Ovary (tissue), 9 donors: ENCODE results near the gene ASH1L. TPM values are rescaled to one million over a fixed set of nuclear protein-coding genes. Genes with fewer than 3 reads are reported as not detected.

Source experiments
- DNase-seq, 5 donors: peaks; one replicate each; pipeline ENCODE4 v3.0.0-alpha.2; 2019 to 2020
- H3K27ac ChIP-seq, 2 donors: fragments of 200-600 bp; one replicate each; pipeline versions ENCODE4 v1.5.1 to v1.8.0; 2019 to 2022
- H3K27me3 ChIP-seq: fragments of 200-600 bp; one replicate; pipeline ENCODE4 v1.8.0; 2022
- H3K36me3 ChIP-seq: fragments of 200-600 bp; sonication (generic); one replicate; pipeline ENCODE4 v1.5.1; 2019
- H3K4me1 ChIP-seq: one replicate; pipeline ENCODE4 v1.8.1; 2013; ENCODE audit warnings: mild to moderate bottlenecking, moderate library complexity; ENCODE audit not compliant: insufficient read depth
- H3K4me3 ChIP-seq: fragments of 200-600 bp; sonication (generic); one replicate; pipeline ENCODE4 v1.5.1; 2017
- H3K9me3 ChIP-seq, 2 donors: fragments of 200-600 bp in 1 of 2; sonication (generic) in 1 of 2; one replicate each; pipeline versions ENCODE4 v1.5.1 to v1.8.1; 2013 to 2019; ENCODE audit warnings: mild to moderate bottlenecking in 1 of 2, moderate library complexity in 1 of 2
- CTCF ChIP-seq, 3 donors: fragments of 450-650 bp in 2 of 3; fragments of 200-600 bp in 1 of 3; IDR thresholded peaks; one replicate each; pipeline versions ENCODE4 v1.5.1 to v1.8.0; 2016 to 2022; ENCODE audit warnings: antibody characterized with exemption in 3 of 3, mild to moderate bottlenecking in 1 of 3
- EP300 ChIP-seq: sonication (generic); formaldehyde crosslinking; IDR thresholded peaks from one replicate; pipeline ENCODE4 v1.6.1; 2017; ENCODE audit warnings: antibody characterized with exemption
- POLR2A ChIP-seq: fragments of 450-650 bp; IDR thresholded peaks from one replicate; pipeline ENCODE4 v1.6.1; 2017; ENCODE audit warnings: antibody characterized with exemption, mild to moderate bottlenecking, moderate library complexity
- whole genome bisulfite sequencing, 3 donors: extraction: QIAGEN DNeasy Blood & Tissue Kit in 1 of 3; methylation state at CpG; one replicate each; pipeline versions ENCODE4 v1.1.5 to v1.1.7; 2013 to 2017; 5-methylcytosine and 5-hydroxymethylcytosine counted together
- intact Hi-C, 4 donors: fragments of 100-400 bp; cut with DNase I; formaldehyde crosslinking; loops; one replicate each; pipeline versions ENCODE4 v1.11.0 to v1.15.1; 2022 to 2023
- polyA plus RNA-seq, 2 donors: library from polyadenylated mRNA; stranded (reverse); fragments of 200-250 nt in 1 of 2; fragments of 350-450 nt in 1 of 2; fragmentation: Illumina TruSeq in 1 of 2; extraction: RNeasy Lipid Tissue Mini Kit (QIAGEN cat#74804) in 1 of 2; gene quantifications; one replicate each; pipeline ENCODE4 v1.2.3, GENCODE V29; 2013 to 2014
- total RNA-seq, 7 donors: library from RNA; depleted of rRNA in 2 of 7; stranded (reverse); fragments of >200 nt in 2 of 7; fragmentation: NEBNext Ultra II Directional in 3 of 7; extraction: Animal tissue kit (Norgen Biotek cat#: 25700) in 3 of 7; gene quantifications; one replicate each; pipeline versions ENCODE4 v1.1.0 to v1.2.4, GENCODE V29; 2016 to 2023
- donor health status: DM: no; HTN: no; CAD: no; lungs with moderate emphysema.
- donor health status: DM: no; HTN: no; CAD: no.
- donor health status: Bipolar disorder and iron deficiency.
- donor health status: DM: yes; HTN: yes; CAD: no.
- donor health status: DM: no; HTN: no; CAD: no.
- donor health status: DM: yes; HTN: yes; CAD: no.

ASH1L gene
- total and polyA plus RNA-seq, 9 donors = 16.2 to 98.4 (median 63.8) TPM

- H3K4me3 ChIP-seq = no peak overlapping the region
- no peaks in the 10 kb centered on the region for H3K36me3 ChIP-seq
- H3K27me3 ChIP-seq = no peaks in the 10 kb centered on the region
- no peak for DNase-seq
- H3K4me1 ChIP-seq = peaks cover 6% of the 10 kb centered on the region
- WGBS, 3 donors = 48 to 57% (median 50%) methylated on average over 5 of the region's 5 CpGs
- intact Hi-C loops = no loop called here
- H3K27ac ChIP-seq = no peak overlapping the region
- H3K9me3 ChIP-seq = no peaks in the 10 kb centered on the region
- TF ChIP-seq POLR2A (no peak), CTCF (IDR thresholded peaks at IDR 0.05) (no peak), EP300 (no peak)
Measured at GRCh38 chr1:155553349-155553748, 9.3 kb downstream of the ASH1L start.

- Histone ChIP-seq H3K4me3 (no peak overlapping the region), H3K27me3 (no peaks in the 10 kb centered on the region), H3K4me1 (peaks cover 6% of the 10 kb centered on the region), H3K27ac (no peak overlapping the region), H3K36me3 (no peaks in the 10 kb centered on the region), H3K9me3 (no peaks in the 10 kb centered on the region)
- DNase-seq = no peak
- WGBS, 3 donors = 67 to 75% (median 72%) methylated on average over 2 of the region's 2 CpGs
- TF ChIP-seq POLR2A = no peak
- TF ChIP-seq EP300 = no peak
- no peak for TF ChIP-seq CTCF (IDR thresholded peaks at IDR 0.05)
- intact Hi-C loops = no loop called here
Measured at GRCh38 chr1:155548706-155549105, 13.9 kb downstream of the ASH1L start.

GRCh38 chr1:155540000-155540874 lies 22.4 kb downstream of the ASH1L start:
- H3K4me3 ChIP-seq = no peak overlapping the region
- TF ChIP-seq EP300 (no peak), CTCF (IDR thresholded peaks at IDR 0.05) (no peak), POLR2A (no peak)
- intact Hi-C loops = no loop called here
- no peak overlapping the region for H3K27ac ChIP-seq
- no peak for DNase-seq
- peaks cover 21% of the 10 kb centered on the region for H3K4me1 ChIP-seq
- 73 to 77% (median 77%) methylated on average over 4 of the region's 4 CpGs for WGBS, 3 donors
- no peaks in the 10 kb centered on the region for H3K9me3 ChIP-seq
- H3K36me3 ChIP-seq = no peaks in the 10 kb centered on the region
- H3K27me3 ChIP-seq = no peaks in the 10 kb centered on the region

GRCh38 chr1:155537193-155537592 lies 25.4 kb downstream of the ASH1L start:
- Histone ChIP-seq H3K27me3 (no peaks in the 10 kb centered on the region), H3K9me3 (no peaks in the 10 kb centered on the region), H3K36me3 (no peaks in the 10 kb centered on the region), H3K27ac (no peak overlapping the region), H3K4me1 (peaks cover 24% of the 10 kb centered on the region), H3K4me3 (no peak overlapping the region)
- 67 to 73% (median 71%) methylated on average over 4 of the region's 4 CpGs for WGBS, 3 donors
- TF ChIP-seq POLR2A = no peak
- no peak for TF ChIP-seq CTCF (IDR thresholded peaks at IDR 0.05)
- no peak for TF ChIP-seq EP300
- no peak for DNase-seq
- intact Hi-C loops = no loop called here
